Uterus (tissue), 4 donors: Measurements from ENCODE around the gene GRIN2A. TPM values are rescaled to one million over a fixed set of nuclear protein-coding genes. Genes with fewer than 3 reads are reported as not detected.

ENCODE experiments used
- DNase-seq, 2 donors: peaks; one replicate each; pipeline ENCODE4 v3.0.0-alpha.2; 2019 to 2020
- H3K27ac ChIP-seq, 2 donors: fragments of 200-600 bp; sonication (generic); 1 replicate in 1 of 2; 2 replicates in 1 of 2; pipeline ENCODE4 v1.5.1; 2016 to 2018
- H3K27me3 ChIP-seq, 2 donors: fragments of 200-600 bp; sonication (generic); one replicate each; pipeline ENCODE4 v1.5.1; 2018 to 2019; ENCODE audit warnings: control low read depth in 1 of 2
- H3K36me3 ChIP-seq, 2 donors: fragments of 200-600 bp; sonication (generic); one replicate each; pipeline ENCODE4 v1.5.1; 2019; ENCODE audit warnings: control low read depth in 1 of 2
- H3K4me1 ChIP-seq, 2 donors: fragments of 200-600 bp; sonication (generic); one replicate each; pipeline ENCODE4 v1.5.1; 2018 to 2019; ENCODE audit warnings: control low read depth in 1 of 2
- H3K4me3 ChIP-seq, 2 donors: fragments of 200-600 bp; sonication (generic); 1 replicate in 1 of 2; 2 replicates in 1 of 2; pipeline ENCODE4 v1.5.1; 2018 to 2019; ENCODE audit warnings: mild to moderate bottlenecking in 1 of 2
- H3K9me3 ChIP-seq, 2 donors: fragments of 200-600 bp; sonication (generic); one replicate each; pipeline ENCODE4 v1.5.1; 2019; ENCODE audit warnings: control low read depth in 1 of 2
- CTCF ChIP-seq, 4 experiments: fragments of 200-600 bp in 2 of 4; fragments of 450-650 bp in 2 of 4; sonication (generic) in 2 of 4; IDR thresholded peaks; one replicate each; pipeline ENCODE4 v1.5.1; 2016 to 2019; ENCODE audit warnings: antibody characterized with exemption in 4 of 4, mild to moderate bottlenecking in 2 of 4, moderate library complexity in 1 of 4
- POLR2A ChIP-seq, 2 donors: fragments of 450-650 bp; IDR thresholded peaks; one replicate each; pipeline ENCODE4 v1.6.1; 2016; ENCODE audit warnings: antibody characterized with exemption in 2 of 2, mild to moderate bottlenecking in 1 of 2, moderate library complexity in 1 of 2
- intact Hi-C: fragments of 100-400 bp; cut with DNase I; formaldehyde crosslinking; loops from one replicate; pipeline ENCODE4 v1.15.1; 2023; ENCODE audit warnings: low total_unique reads
- total RNA-seq, 4 donors: library from RNA; depleted of rRNA in 3 of 4; stranded (reverse); fragments of >200 nt in 3 of 4; gene quantifications; one replicate each; pipeline versions ENCODE4 v1.1.0 to v1.2.4, GENCODE V29; 2014 to 2023
- donor health status: DM: yes; HTN: yes; CAD: no.

GRIN2A gene
- total RNA-seq, 4 donors from 2014 or later: under 0.01 to 2.4 (median 0.56) TPM

DNA sequence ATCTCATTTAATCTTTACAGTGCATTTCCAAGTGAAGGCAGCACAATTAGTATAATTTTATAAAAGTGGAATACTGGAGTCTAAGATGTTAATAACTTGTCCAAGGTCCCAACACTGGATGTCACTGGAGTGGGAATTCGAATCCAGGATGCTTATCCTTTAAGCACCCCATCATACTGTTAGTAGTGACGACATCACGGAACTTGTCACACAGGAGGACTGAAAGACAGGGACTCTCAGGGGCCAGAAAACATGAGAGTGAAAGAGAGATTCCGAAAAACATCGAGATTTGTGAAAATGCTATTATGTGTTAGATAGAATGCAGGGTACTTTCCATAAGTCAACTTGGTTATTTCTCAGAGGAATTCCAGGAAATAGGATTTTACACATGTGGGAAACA, 374.0 kb downstream of the GRIN2A start:
- DNase-seq: no peak
- no peaks in the 10 kb centered on the region for H3K9me3 ChIP-seq
- no peak overlapping the region for H3K4me3 ChIP-seq
- TF ChIP-seq CTCF (IDR thresholded peaks at IDR 0.05): no peak
- TF ChIP-seq POLR2A (IDR thresholded peaks at IDR 0.05): no peak
- intact Hi-C loops: no loop called here
- no peaks in the 10 kb centered on the region for H3K36me3 ChIP-seq
- H3K4me1 ChIP-seq: no peaks in the 10 kb centered on the region
- H3K27ac ChIP-seq: no peak overlapping the region
- no peaks in the 10 kb centered on the region for H3K27me3 ChIP-seq

- H3K27ac ChIP-seq: no peak overlapping the region
- no peak overlapping the region for H3K4me3 ChIP-seq
- no peaks in the 10 kb centered on the region for H3K27me3 ChIP-seq
- no peaks in the 10 kb centered on the region for H3K9me3 ChIP-seq
- TF ChIP-seq CTCF (IDR thresholded peaks at IDR 0.05) (no peak), POLR2A (IDR thresholded peaks at IDR 0.05) (no peak)
- no peak for DNase-seq
- no peaks in the 10 kb centered on the region for H3K36me3 ChIP-seq
- intact Hi-C loops: no loop called here
- no peaks in the 10 kb centered on the region for H3K4me1 ChIP-seq
These were observed 374.9 kb downstream of the GRIN2A start for GRCh38 chr16:9807302-9807701.

DNA sequence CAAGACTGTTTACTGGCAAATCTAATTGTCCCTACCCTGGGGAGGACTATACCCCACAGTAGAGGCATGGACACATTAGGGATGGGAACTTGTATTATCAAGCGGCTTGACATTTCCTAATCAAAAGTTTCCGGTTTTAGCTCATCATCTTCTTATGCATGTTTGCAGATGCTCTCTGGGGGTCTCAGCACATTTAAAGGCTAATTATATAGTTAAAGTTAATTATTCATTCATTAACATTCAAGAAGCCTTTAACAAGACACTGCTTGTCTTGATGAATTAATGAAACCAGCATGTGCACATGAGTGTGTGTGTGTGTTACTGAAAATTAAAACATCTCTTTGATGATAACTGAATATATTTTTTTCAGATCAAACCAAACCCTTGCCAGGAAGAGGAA, 377.1 kb downstream of the GRIN2A start:
- H3K4me1 ChIP-seq: no peaks in the 10 kb centered on the region
- no peaks in the 10 kb centered on the region for H3K9me3 ChIP-seq
- no peak overlapping the region for H3K27ac ChIP-seq
- H3K4me3 ChIP-seq: no peak overlapping the region
- no peak for TF ChIP-seq POLR2A (IDR thresholded peaks at IDR 0.05)
- no peak for TF ChIP-seq CTCF (IDR thresholded peaks at IDR 0.05)
- DNase-seq: no peak
- intact Hi-C loops: no loop called here
- no peaks in the 10 kb centered on the region for H3K27me3 ChIP-seq
- no peaks in the 10 kb centered on the region for H3K36me3 ChIP-seq

GRCh38 chr16:9802160-9802559, 380.1 kb downstream of the GRIN2A start:
- H3K27ac ChIP-seq: no peak overlapping the region
- H3K36me3 ChIP-seq: no peaks in the 10 kb centered on the region
- no peaks in the 10 kb centered on the region for H3K27me3 ChIP-seq
- H3K4me3 ChIP-seq: no peak overlapping the region
- TF ChIP-seq CTCF (IDR thresholded peaks at IDR 0.05) (no peak), POLR2A (IDR thresholded peaks at IDR 0.05) (no peak)
- no peaks in the 10 kb centered on the region for H3K9me3 ChIP-seq
- DNase-seq: no peak
- no peaks in the 10 kb centered on the region for H3K4me1 ChIP-seq
- intact Hi-C loops: no loop called here

DNA sequence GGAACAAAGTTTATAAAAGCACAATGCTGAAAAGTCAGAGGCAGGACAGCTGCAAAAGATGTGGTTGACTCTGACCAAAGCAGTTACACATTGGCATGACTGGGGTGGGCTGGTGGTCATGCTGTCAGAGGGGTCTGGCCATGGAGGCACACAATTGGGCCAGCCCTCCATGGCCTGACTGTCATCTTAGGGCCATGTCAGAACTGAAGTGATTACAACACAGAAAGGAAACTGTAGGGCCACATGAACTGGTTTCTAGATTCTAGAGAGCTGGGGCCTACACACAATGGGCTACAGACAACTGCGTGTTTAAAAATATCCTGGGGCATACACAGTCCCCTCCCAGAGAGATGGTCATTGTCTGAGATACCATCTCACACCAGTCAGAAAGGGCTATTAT, 380.6 kb downstream of the GRIN2A start:
- Histone ChIP-seq H3K4me1 (no peaks in the 10 kb centered on the region), H3K4me3 (no peak overlapping the region), H3K9me3 (no peaks in the 10 kb centered on the region), H3K27ac (no peak overlapping the region), H3K36me3 (no peaks in the 10 kb centered on the region), H3K27me3 (no peaks in the 10 kb centered on the region)
- no peak for DNase-seq
- intact Hi-C loops: no loop called here
- no peak for TF ChIP-seq CTCF (IDR thresholded peaks at IDR 0.05)
